ENCODE data around the gene TIAM1. TPM values are rescaled to one million over a fixed set of nuclear protein-coding genes. Genes with fewer than 3 reads are reported as not detected.

TIAM1 gene
- total RNA-seq, 1 experiment from 2014 or later: 18.8 TPM

DNA sequence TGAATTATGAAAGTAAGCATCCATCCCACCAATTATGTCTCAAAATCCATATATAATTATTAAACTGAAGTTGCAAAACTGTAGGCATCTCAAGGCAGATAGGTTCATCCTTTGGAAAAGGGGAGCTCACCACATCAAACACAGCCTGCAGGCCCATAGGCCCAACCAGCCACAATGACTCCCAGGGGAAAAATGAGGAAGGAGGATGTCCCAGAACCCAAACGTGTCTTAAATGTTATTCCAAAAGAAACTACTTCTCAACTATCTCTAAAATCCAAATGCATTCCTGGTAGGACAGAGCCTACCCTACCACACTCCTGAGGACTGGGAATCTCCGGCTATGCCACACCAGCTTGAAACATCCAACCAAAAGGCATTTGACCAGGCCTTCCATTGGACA, 12.8 kb downstream of the TIAM1 start:
- H3K36me3 ChIP-seq (replicated peaks; ENCODE audit: control insufficient read depth, insufficient read depth, low read length): no peaks in the 10 kb centered on the region
- H3K27me3 ChIP-seq (ENCODE audit: control insufficient read depth, insufficient read depth, low read length): no peaks in the 10 kb centered on the region
- no peak for DNase-seq

DNA sequence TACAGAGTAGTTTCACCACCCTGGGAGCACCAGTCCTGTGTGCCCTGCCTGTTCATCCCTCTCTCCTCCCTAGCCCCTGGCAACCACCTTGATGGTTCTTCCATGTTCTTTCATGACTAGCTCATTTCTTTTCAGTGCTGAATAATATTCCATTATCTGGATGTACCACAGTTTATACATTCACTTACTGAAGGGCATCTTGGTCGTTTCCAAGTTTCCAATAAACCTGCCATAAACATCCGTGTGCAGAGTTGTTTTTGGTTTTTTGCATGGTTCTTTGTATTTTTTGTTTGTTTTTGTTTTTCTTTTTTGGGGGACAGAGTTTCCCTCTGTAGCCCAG, 13.9 kb downstream of the TIAM1 start:
- no peaks in the 10 kb centered on the region for H3K27me3 ChIP-seq (ENCODE audit: control insufficient read depth, insufficient read depth, low read length)
- H3K4me3 ChIP-seq (ENCODE audit: insufficient read depth, low read depth, low read length): no peak overlapping the region
- DNase-seq: no peak
- no peaks in the 10 kb centered on the region for H3K36me3 ChIP-seq (replicated peaks; ENCODE audit: control insufficient read depth, insufficient read depth, low read length)

More for the DNA sequence above, 12.8 kb downstream of the TIAM1 start:
- H3K4me3 ChIP-seq (ENCODE audit: insufficient read depth, low read depth, low read length): no peak overlapping the region

GRCh38 chr21:31329456-31330143, 14.5 kb downstream of the TIAM1 start:
- Histone ChIP-seq H3K4me3 (ENCODE audit: insufficient read depth, low read depth, low read length) (no peak overlapping the region), H3K27me3 (ENCODE audit: control insufficient read depth, insufficient read depth, low read length) (no peaks in the 10 kb centered on the region), H3K36me3 (replicated peaks; ENCODE audit: control insufficient read depth, insufficient read depth, low read length) (no peaks in the 10 kb centered on the region)
- no peak for DNase-seq

DNA sequence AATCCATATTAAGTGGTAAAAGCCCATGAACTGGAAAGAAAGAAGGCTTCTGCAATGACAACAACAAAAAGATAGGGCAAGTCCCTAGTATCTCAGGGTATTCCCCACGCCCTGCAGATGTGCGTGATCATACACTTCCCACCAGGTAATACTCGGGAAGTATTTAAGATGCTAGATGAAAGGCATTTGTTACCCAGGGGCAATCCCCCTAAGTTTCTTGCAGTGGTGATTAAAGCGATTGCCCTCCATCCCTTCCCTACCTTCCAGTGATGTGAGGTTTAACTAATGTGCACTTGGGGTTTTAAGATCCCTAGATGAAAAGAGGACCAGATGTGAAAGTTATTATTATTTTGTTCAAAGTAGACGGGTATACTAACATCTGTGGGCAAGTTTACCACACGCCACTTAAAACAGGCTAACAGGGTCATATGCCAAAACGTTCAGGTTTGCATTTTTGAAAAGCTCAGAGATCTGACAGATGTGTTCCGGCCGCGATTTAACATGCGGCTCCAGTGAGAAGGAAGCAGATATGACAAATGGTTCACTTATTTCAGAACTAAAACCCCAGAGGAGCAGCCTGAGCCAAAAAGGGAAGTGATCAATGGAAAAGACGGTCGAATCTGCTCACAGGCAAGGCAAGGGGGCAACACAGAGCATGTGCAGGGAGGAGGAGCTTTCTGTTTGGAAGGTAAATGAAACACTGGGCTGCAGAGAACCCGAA, 17.4 kb downstream of the TIAM1 start:
- no peak overlapping the region for H3K4me3 ChIP-seq (ENCODE audit: insufficient read depth, low read depth, low read length)
- H3K36me3 ChIP-seq (replicated peaks; ENCODE audit: control insufficient read depth, insufficient read depth, low read length): no peaks in the 10 kb centered on the region
- DNase-seq: no peak
- no peaks in the 10 kb centered on the region for H3K27me3 ChIP-seq (ENCODE audit: control insufficient read depth, insufficient read depth, low read length)

DNA sequence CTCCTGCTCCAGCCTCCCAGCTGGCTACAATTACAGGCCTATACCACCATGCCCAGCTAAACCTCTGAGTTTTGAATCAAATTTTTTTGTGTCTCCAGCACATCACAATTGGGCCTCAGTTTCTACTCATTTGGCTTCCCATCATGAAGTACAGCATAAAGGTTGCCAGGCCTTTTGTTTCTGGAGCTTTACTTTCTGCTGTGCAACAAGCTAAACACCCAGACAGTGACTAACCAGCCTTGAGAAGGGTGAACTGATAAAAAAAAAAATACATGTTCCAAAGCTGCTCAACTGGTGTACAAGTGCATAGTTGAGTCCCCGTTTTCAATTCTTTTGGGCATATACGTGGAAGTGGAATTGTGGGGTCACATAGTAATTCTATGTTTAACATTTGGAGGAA, 25.1 kb downstream of the TIAM1 start:
- Histone ChIP-seq H3K27me3 (ENCODE audit: control insufficient read depth, insufficient read depth, low read length) (no peaks in the 10 kb centered on the region), H3K4me3 (ENCODE audit: insufficient read depth, low read depth, low read length) (no peak overlapping the region), H3K36me3 (replicated peaks; ENCODE audit: control insufficient read depth, insufficient read depth, low read length) (no peaks in the 10 kb centered on the region)
- DNase-seq: no peak

DNA sequence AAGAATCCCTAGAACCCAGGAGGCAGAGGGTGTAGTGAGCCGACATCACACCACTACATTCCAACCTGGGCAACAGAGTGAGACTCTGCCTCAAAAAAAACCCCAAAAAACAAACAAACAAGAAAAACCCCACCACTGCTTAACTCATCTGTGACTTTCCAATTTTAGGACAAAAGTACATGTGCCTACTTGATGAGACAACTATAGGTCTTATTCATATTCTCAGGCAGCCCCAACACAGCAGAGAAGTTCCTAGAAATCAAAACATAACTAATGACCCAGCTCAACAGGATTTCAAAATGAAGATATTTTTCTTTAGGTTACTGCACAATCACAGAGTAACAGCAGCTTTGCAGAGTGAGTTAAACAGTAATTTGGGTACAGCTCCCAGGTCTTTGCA, 26.4 kb downstream of the TIAM1 start:
- H3K4me3 ChIP-seq (ENCODE audit: insufficient read depth, low read depth, low read length): no peak overlapping the region
- H3K27me3 ChIP-seq (ENCODE audit: control insufficient read depth, insufficient read depth, low read length): no peaks in the 10 kb centered on the region
- DNase-seq: no peak
- H3K36me3 ChIP-seq (replicated peaks; ENCODE audit: control insufficient read depth, insufficient read depth, low read length): no peaks in the 10 kb centered on the region

GRCh38 chr21:31316488-31317169, 27.4 kb downstream of the TIAM1 start:
- Histone ChIP-seq H3K27me3 (ENCODE audit: control insufficient read depth, insufficient read depth, low read length) (no peaks in the 10 kb centered on the region), H3K36me3 (replicated peaks; ENCODE audit: control insufficient read depth, insufficient read depth, low read length) (no peaks in the 10 kb centered on the region), H3K4me3 (ENCODE audit: insufficient read depth, low read depth, low read length) (no peak overlapping the region)
- no peak for DNase-seq

- DNase-seq: no peak
- H3K36me3 ChIP-seq (replicated peaks; ENCODE audit: control insufficient read depth, insufficient read depth, low read length): no peaks in the 10 kb centered on the region
- no peak overlapping the region for H3K4me3 ChIP-seq (ENCODE audit: insufficient read depth, low read depth, low read length)
- H3K27me3 ChIP-seq (ENCODE audit: control insufficient read depth, insufficient read depth, low read length): no peaks in the 10 kb centered on the region
These were observed 28.0 kb downstream of the TIAM1 start for GRCh38 chr21:31316072-31316471.

GRCh38 chr21:31310750-31311149, 33.3 kb downstream of the TIAM1 start:
- no peak for DNase-seq
- H3K36me3 ChIP-seq (replicated peaks; ENCODE audit: control insufficient read depth, insufficient read depth, low read length): no peaks in the 10 kb centered on the region
- no peak overlapping the region for H3K4me3 ChIP-seq (ENCODE audit: insufficient read depth, low read depth, low read length)
- no peaks in the 10 kb centered on the region for H3K27me3 ChIP-seq (ENCODE audit: control insufficient read depth, insufficient read depth, low read length)

DNA sequence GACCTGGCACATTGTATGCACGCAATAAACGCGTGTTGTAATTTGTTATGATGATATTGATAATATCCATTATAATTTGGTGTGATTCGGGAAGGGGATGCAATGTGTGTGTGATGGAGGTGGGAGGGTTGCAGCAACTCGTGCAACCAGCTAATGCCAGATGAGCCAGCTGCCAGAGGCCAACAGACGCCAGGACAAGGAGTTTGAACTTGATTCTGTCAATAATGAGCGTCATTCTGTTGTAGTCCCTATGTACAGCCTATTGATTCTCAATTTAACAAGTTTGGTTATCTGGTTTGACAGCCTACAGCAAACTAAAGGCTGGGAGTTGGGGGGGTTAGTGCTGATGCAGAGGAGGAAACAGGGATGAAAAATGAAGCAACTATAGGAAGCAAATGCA, 35.5 kb downstream of the TIAM1 start:
- no peak overlapping the region for H3K4me3 ChIP-seq (ENCODE audit: insufficient read depth, low read depth, low read length)
- no peak for DNase-seq
- H3K36me3 ChIP-seq (replicated peaks; ENCODE audit: control insufficient read depth, insufficient read depth, low read length): no peaks in the 10 kb centered on the region
- H3K27me3 ChIP-seq (ENCODE audit: control insufficient read depth, insufficient read depth, low read length): no peaks in the 10 kb centered on the region

DNA sequence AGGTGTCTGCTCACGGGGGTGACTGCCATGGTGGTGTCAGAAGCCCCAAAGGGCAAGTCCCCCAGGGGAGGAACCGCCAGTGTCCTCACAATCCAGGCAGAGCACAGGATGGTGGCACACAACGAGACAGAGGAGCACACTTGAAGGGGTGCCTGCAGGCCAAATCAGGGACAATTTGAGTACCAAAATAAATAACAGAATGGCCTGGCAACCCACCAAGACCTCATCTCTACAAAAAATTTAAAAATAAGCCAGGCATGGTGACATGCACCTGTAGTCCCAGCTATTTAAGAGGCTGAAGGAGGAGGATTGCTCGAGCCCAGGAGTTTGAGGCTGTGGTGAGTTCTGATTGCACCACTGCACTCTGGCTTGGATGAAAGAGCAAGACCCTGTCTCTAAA, 38.2 kb downstream of the TIAM1 start:
- Histone ChIP-seq H3K4me3 (ENCODE audit: insufficient read depth, low read depth, low read length) (no peak overlapping the region), H3K27me3 (ENCODE audit: control insufficient read depth, insufficient read depth, low read length) (no peaks in the 10 kb centered on the region), H3K36me3 (replicated peaks; ENCODE audit: control insufficient read depth, insufficient read depth, low read length) (no peaks in the 10 kb centered on the region)
- DNase-seq: no peak

- no peak for DNase-seq
- Histone ChIP-seq H3K4me3 (ENCODE audit: insufficient read depth, low read depth, low read length) (no peak overlapping the region), H3K27me3 (ENCODE audit: control insufficient read depth, insufficient read depth, low read length) (no peaks in the 10 kb centered on the region), H3K36me3 (replicated peaks; ENCODE audit: control insufficient read depth, insufficient read depth, low read length) (no peaks in the 10 kb centered on the region)
These were observed 44.5 kb downstream of the TIAM1 start for GRCh38 chr21:31299291-31300147.

- Histone ChIP-seq H3K4me3 (ENCODE audit: insufficient read depth, low read depth, low read length) (no peak overlapping the region), H3K36me3 (replicated peaks; ENCODE audit: control insufficient read depth, insufficient read depth, low read length) (no peaks in the 10 kb centered on the region), H3K27me3 (ENCODE audit: control insufficient read depth, insufficient read depth, low read length) (no peaks in the 10 kb centered on the region)
- DNase-seq: no peak
These were observed 45.3 kb downstream of the TIAM1 start for GRCh38 chr21:31298618-31299269.

- Histone ChIP-seq H3K27me3 (ENCODE audit: control insufficient read depth, insufficient read depth, low read length) (no peaks in the 10 kb centered on the region), H3K4me3 (ENCODE audit: insufficient read depth, low read depth, low read length) (no peak overlapping the region), H3K36me3 (replicated peaks; ENCODE audit: control insufficient read depth, insufficient read depth, low read length) (no peaks in the 10 kb centered on the region)
- DNase-seq: no peak
These were observed 46.3 kb downstream of the TIAM1 start for GRCh38 chr21:31297806-31298205.

Measured in H7 (cell line).